Activated T-cell treated with anti-CD3 and anti-CD28 coated beads for 24 hours (primary cell): ENCODE results near the gene CD151.

Source experiments
- DNase-seq: peaks from one replicate; pipeline ENCODE4 v3.0.0-alpha.2; 2020; ENCODE audit warnings: low read depth

The CD151 gene

GRCh38 chr11:815675-816432, 16.9 kb upstream of the CD151 start:
- no peak for DNase-seq

DNA sequence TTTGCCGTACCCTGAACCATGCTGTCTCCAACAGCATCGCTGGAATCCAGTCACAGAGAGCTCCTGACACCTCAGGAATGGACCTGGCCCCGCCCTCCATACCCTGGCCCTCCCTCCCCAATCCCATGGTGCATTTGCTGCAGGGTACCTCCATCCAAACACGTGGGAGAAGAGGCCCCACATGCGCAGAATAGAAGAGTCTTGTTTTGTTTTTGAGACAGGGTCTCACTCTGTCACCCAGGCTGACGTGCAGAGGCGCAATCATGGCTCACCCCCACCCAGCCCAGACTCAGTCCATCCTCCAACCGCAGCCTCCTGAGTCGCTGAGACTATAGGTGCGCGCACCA, 16.3 kb upstream of the CD151 start:
- DNase-seq = no peak

DNA sequence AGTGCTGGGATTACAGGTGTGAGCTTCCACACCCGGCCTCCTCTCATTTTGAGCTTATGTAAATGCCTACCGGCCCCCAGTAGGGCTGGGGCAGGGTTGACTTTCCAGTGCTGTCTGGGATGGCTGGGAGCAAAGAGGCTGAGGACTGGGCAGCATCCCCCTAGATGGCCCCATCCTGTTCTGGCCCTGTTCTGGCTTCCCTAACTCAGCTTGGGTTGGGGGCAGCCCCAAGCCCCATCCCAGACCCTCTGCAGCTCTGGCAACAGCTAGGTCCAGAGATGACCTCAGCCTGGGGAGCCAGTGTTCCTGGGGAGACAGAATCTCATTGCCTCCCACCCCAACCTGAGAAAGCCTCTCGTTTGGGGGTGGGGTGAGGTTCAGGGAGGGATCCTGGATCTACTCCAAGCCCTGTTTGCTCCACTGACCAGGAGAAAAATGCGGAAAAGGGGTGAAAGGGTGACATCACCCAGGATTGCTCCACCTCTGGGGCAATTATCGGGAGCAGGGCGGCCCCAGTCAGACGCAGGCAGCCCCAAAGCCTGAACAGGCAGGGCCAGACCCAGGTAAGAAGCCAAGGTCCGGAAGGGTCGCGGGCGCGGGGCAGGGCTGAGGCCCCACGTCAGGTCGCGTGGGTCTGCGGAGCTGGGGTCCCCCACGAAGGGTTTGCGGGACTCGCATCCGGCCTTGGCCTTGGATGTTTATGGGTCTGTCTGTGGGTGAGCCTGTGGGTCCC, 14.2 kb upstream of the CD151 start, which contains the start of gene PNPLA2:
Gene PNPLA2 (plus strand): TSS at position 519 of the 733 bp plus-strand sequence. CDS start 805 bp downstream, outside the sequence.
- no peak for DNase-seq

- DNase-seq = peak; percentile 88
These were observed 13.4 kb upstream of the CD151 start for GRCh38 chr11:819129-819931.

DNA sequence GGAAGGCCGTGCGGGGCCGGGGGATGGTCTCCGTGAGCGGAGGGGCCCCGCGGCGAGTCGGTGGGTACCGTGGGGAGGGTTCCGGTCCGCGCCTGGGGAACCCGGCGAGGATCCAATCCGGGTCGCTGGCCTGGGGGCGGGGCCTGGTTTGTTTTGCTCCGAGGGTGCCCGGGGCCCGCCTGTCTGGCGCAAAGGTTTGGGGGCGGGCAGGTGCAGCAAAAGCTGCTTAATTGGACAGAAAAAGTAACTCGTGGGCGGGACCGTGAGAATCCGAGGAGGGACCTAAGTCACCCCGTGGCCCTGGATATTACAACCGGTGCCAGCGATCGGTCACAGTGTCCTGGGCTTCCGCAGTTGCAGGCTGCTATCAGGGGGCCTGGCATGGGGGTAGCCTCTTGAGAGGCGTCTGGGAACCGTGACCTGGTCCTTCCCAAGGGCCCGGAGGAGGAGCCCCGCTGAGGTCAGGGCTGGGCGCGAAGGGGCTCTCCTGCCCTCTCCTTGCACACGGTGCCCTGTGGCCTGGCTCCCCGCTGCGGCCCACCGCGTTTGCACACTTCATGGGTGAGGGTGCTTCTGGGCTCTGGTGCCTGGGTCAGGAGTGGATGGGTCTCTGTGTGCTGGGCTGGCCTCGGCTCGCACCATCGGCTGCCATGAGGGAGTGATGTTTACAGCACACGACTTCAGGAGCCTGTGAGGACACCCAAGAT, 12.7 kb upstream of the CD151 start:
- DNase-seq = peak; percentile 89

DNA sequence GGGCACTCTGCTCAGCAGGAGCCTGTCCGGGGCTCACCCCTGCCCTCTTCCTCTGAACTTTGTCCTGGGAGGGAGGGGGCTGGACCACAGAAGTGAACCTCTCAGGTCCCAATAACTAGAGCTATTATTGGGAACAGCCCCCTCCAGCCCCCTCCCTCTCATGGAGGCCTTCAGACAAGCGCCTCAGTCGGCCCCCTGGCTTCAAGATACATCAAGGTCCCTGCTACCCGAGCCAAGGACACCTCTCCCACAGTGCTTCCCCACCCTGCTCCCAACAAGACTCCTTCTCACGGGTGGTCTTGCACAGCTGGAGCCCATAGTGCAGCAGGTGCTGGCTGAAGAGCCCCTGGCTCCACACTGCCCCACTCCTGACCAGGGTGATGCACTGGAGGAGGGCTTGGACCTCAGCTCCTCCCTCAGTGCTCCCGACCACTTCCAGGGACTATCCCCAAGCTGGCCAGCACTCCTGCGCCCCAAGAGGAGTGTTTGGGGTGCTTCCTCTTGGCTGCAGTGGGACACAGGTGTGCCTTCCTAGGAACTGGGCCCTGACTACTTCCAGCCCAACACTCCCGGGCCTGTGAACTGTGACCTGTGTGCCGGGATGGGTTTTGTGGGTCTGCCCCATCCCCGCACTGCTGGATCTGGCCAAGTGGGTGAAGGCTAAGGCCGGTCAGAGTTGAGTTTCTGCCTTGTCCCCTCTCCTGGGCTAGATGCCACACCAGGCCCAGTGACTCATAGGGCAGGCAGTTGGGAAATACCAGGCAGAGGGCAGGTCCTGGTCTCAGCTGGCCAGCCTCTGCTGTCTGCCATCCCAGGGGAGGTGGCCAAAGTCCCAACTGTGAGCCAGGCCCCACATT, 11.9 kb upstream of the CD151 start:
- DNase-seq = no peak

GRCh38 chr11:821512-822371, 11.0 kb upstream of the CD151 start:
- DNase-seq = no peak

DNA sequence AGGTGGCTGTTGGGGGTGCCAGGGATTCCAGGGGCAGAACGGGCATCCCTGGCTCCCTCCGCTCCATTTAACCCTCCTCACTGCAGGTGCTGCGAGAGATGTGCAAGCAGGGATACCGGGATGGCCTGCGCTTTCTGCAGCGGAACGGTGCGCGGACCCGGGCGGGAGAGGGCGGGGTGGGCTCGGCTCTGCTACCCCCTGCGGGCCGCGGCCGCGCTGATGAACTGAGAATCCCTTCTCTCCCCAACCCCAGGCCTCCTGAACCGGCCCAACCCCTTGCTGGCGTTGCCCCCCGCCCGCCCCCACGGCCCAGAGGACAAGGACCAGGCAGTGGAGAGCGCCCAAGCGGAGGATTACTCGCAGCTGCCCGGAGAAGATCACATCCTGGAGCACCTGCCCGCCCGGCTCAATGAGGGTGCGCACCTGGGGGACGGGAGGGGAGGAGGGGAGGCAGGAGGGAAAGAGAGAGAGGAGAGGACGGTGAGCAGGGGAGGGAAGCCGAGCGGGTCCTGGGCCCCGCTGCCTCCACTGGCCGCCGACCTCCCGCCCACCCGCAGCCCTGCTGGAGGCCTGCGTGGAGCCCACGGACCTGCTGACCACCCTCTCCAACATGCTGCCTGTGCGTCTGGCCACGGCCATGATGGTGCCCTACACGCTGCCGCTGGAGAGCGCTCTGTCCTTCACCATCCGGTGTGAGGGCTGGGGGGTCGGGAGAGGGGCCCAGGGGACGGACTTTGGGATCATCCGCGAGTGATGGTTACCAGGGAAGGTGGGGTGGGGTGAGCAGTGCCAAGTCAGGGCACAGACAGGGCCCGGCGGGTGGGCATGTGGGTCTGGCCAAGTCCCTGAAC, 9.1 kb upstream of the CD151 start:
- no peak for DNase-seq

DNA sequence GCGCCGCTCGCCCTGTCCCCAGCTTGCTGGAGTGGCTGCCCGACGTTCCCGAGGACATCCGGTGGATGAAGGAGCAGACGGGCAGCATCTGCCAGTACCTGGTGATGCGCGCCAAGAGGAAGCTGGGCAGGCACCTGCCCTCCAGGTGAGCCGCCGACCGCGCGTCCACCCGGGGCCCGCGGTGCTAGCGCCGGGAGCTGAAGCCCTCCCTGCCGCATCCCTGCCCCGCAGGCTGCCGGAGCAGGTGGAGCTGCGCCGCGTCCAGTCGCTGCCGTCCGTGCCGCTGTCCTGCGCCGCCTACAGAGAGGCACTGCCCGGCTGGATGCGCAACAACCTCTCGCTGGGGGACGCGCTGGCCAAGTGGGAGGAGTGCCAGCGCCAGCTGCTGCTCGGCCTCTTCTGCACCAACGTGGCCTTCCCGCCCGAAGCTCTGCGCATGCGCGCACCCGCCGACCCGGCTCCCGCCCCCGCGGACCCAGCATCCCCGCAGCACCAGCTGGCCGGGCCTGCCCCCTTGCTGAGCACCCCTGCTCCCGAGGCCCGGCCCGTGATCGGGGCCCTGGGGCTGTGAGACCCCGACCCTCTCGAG, 8.4 kb upstream of the CD151 start:
- no peak for DNase-seq

DNA sequence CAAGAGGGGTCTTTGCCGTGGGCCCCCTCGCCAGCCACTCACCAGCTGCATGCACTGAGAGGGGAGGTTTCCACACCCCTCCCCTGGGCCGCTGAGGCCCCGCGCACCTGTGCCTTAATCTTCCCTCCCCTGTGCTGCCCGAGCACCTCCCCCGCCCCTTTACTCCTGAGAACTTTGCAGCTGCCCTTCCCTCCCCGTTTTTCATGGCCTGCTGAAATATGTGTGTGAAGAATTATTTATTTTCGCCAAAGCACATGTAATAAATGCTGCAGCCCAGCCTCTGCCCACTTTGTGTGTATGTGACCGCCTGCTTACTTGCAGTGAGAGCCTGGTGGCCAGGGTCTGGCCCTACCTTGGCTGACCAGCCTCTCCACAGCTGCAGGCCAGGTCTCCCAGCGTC, 7.8 kb upstream of the CD151 start:
- no peak for DNase-seq

DNA sequence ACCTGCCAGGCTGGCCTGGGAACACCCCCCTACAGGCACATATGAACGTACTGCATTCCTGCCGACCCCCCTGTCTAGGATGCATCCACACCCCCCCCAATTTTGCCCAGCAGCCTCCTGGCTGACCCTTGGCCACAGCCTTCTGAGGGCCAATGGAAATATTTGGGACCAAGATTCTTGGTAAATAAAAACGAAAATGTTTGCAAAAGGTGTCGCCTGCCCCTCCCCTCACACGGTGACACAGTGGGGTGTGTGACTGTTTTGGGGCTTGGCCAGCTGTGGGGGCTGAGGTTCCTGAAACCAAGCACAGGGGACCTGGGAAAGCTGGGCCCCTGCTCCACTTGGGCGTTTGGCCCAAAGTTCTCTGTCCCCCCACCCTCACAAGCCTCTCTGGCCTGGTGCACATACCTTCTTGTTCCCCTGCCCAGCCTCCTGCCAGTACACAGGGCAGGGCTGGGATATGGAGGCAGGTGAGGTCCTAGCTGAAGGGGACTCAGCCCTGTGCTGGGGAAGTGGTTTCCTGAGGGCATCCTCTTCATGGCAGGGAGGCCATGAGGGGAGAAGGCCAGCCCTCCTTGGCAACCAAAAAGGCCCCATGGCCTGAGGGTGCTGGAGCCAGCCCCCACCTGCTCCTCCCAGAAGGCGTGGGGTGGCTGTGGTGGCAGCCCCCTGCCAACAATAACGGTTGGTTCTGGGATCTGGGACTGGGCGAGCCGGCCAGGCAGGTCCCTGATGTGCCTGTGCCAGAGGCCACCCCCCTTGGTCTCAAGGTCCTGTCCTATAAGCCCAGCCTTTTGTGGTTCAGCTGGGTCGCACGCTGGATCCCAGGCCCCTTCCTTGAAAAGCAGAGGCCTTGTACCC, 7.2 kb upstream of the CD151 start:
- no peak for DNase-seq

DNA sequence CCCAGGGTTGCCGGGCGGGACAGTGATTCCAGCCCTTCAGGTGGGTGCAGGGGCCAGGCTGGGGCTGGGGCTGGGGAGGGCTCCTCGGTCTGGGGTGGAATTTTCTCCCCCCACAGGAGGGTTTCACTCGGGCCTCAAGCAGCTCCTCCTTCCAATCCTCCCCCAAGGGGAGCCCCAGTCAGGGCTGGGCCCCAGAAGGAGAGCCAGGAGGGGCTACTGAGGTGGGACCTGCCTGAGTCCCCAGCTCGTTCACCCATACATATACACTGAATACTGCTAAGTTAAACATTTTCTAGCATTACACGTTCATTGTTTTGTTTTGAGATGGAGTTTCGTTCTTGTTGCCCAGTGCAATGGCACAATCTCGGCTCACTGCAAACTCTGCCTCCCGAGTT, 6.5 kb upstream of the CD151 start:
- no peak for DNase-seq

DNA sequence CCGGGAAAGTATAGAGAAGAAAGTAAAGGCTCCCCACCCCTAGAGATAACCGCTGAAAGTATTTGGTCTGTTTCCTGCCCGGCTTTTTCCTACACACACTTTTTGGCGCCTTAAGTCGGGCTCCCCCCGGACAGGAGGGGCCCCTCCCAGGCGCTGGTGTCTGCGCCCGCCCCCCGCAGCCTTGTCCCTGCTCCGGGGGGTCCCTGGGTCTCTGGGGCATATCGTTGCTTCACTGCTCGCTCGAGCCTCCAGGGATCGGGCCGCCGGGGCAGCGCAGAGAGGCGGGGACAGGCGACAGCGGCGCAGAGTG, 6.0 kb upstream of the CD151 start:
- no peak for DNase-seq

DNA sequence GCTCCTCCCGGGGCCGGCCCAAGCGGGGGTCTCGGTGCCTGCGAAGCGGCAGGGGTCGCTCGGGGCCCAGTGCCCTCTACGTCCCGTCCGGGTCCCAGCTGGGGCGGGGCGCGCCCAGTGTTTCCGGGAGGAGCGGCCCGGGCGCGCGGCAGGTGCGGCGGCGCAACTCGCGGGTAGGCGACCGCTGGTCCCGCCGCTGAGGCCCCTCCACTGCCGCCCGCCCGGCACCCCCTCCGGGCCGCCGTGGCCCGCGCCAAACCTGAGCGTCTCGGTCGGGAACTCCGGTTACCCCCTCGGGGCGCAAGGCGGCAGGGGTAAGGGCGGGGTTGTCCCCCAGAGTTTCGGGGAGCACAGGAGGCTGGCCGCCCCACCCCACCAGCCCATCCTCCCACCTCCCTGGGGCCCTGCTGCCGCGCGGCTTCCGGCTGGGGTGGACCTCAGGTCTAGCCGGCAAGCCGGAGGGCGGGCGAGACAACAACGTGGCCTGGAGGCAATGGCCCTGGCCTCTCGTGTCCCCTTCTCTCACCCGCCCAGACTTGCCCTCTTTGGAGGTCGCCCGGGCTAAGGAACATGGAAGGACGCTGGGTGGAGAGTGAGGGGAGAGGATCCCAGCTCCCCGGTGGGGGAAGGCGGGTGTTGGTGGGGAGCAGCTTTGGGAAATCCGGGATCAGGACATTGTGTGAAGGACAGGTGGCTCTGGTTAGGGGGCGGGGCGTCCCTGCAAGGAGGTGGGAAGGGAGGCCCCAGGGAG, 5.4 kb upstream of the CD151 start:
- DNase-seq = no peak

DNA sequence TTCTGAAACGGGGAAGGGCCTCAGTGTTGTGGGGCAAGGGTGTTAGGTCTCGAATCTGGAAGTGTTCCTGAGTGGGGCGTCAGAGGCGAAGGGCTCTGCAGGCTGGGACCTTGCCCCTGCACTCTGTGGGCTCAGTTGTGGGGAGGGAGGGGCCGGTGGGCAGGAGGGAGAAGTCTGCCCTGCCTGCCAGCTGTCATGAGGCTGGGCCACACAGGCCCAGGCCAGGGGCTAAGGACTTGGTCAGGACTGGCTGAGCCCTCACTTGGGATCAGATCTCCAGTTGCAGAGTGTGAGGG, 4.9 kb upstream of the CD151 start, which contains the start of gene CRACR2B:
Gene CRACR2B (plus strand): TSS at position 23 of the 296 bp plus-strand sequence. CDS start 689 bp downstream, outside the sequence.
- no peak for DNase-seq

DNA sequence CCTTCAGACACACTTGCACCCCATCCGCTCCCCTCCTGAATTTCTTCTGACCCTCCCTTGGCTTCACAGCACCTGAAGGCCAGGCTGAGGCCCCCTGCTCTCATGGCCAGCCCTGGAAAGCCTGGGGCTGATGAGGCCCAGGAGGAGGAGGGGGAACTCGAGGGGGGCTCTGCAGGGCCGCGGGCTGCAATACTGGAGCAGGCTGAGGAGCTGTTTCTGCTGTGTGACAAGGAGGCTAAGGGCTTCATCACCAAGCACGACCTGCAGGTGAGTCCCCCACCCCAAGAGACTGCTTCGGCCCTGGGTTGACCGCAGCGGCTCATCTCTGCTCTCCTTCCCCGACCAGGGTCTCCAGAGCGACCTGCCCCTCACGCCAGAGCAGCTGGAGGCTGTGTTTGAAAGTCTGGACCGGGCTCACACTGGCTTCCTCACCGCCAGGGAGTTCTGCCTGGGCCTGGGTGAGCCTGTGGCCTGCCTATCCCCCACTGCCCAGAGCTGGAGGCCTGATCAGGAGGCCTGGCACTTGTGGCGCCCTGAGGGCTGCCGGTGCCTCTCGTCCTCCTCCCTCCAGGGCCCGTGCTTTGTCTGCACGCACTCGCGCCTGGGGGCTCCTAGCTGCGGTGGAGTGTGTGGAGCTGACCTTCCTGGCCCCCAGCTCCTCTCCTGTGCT, 4.1 kb upstream of the CD151 start:
- no peak for DNase-seq
